Measurements from ENCODE around the gene SREBF1. TPM values are rescaled to one million over a fixed set of nuclear protein-coding genes. Genes with fewer than 3 reads are reported as not detected.

The SREBF1 gene
- total and polyA plus RNA-seq, 2 of the 8 experiments (the other 6 are each of a cell fraction or from before 2014, with no cell fraction given): 28.6 to 70.8 TPM

GRCh38 chr17:17804007-17804406, 32.8 kb downstream of the SREBF1 start:
- Histone ChIP-seq H3K23ac (ENCODE audit: insufficient read length) (no peak overlapping the region), H2AFZ (ENCODE audit: low read length) (no peak overlapping the region), H2BK12ac (ENCODE audit: low read depth, low read length) (no peak overlapping the region), H2BK120ac (replicated peaks; ENCODE audit: low read depth, low read length) (no peak overlapping the region), H4K20me1 (replicated peaks in 1 of 2; ENCODE audit: control insufficient read depth in 1 of 2, insufficient read depth in 2 of 2, low read length in 2 of 2) (peaks cover 1 to 4% of the 10 kb centered on the region in 2 experiments), H3K56ac (replicated peaks; ENCODE audit: insufficient read length, low read depth, low read length) (no peak overlapping the region), H4K5ac (ENCODE audit: insufficient read length, low read depth, low read length) (no peak overlapping the region), H4K91ac (replicated peaks; ENCODE audit: insufficient read length, low read length) (no peak overlapping the region), H2BK20ac (ENCODE audit: low read length) (no peak overlapping the region), H3K27me3 (replicated peaks in 1 of 4; ENCODE audit: control insufficient read depth in 3 of 4, extremely low read depth in 1 of 4, insufficient read depth in 3 of 4, low read length in 3 of 4) (peaks cover 5 to 8% (median 7%) of the 10 kb centered on the region in 4 experiments), H3K18ac (ENCODE audit: extremely low read depth, low read length) (no peak overlapping the region), H3K4ac (replicated peaks; ENCODE audit: insufficient read length, low read depth, low read length) (no peak overlapping the region), H3K4me3 (ENCODE audit: extremely low read depth in 1 of 4, insufficient read depth in 2 of 4, low read depth in 3 of 4, low read length in 4 of 4) (no peak overlapping the region), H3K27ac (ENCODE audit: low read depth, low read length) (no peak overlapping the region), H4K8ac (ENCODE audit: extremely low read depth, insufficient read depth, low read length) (no peak overlapping the region), H3K4me1 (replicated peaks in 1 of 4; ENCODE audit: control insufficient read depth in 3 of 4, insufficient read depth in 4 of 4, low read length in 3 of 4) (peaks cover 0 to 12% (median under 1%) of the 10 kb centered on the region in 4 experiments; a peak in 3 of 7 replicates), H3K9me3 (ENCODE audit: insufficient read depth in 2 of 2, low read depth in 1 of 2, low read length in 1 of 2) (no peaks in the 10 kb centered on the region), H3K9ac (replicated peaks in 1 of 4; ENCODE audit: extremely low read depth in 1 of 4, low read depth in 3 of 4, low read length in 3 of 4) (no peak overlapping the region), H3K36me3 (ENCODE audit: control insufficient read depth in 2 of 4, insufficient read depth in 4 of 4, low read length in 3 of 4) (no peaks in the 10 kb centered on the region), H3K14ac (ENCODE audit: insufficient read length) (no peak overlapping the region), H3K4me2 (ENCODE audit: insufficient read depth in 1 of 2, low read depth in 2 of 2, low read length in 2 of 2) (no peak overlapping the region), H3K23me2 (ENCODE audit: low read depth, low read length) (no peaks in the 10 kb centered on the region), H2BK15ac (ENCODE audit: low read length) (no peak overlapping the region), H2BK5ac (ENCODE audit: low read depth, low read length) (no peak overlapping the region), H3K79me2 (ENCODE audit: control insufficient read depth in 1 of 2, insufficient read depth in 2 of 2, low read length in 2 of 2) (no peaks in the 10 kb centered on the region), H3K79me1 (ENCODE audit: low read depth, low read length) (no peaks in the 10 kb centered on the region), H2AK5ac (ENCODE audit: low read depth, low read length) (no peak overlapping the region)
- DNase-seq (ENCODE audit: low read depth in 1 of 2, low spot score in 2 of 2) (no peak), FAIRE-seq (no peak)
- TF ChIP-seq EGR1 (IDR thresholded peaks at IDR 0.05; ENCODE audit: borderline replicate concordance, low read depth, low read length): no peak
- no peak for TF ChIP-seq CBX5 (IDR thresholded peaks at IDR 0.05; ENCODE audit: low read depth, low read length)
- ChIA-PET POLR2A (ENCODE audit: partially characterized antibody) (no interaction called here), CTCF (ENCODE audit: partially characterized antibody) (interaction anchor here (0.9 to 2.5 kb wide), 5 partner anchors 9 to 115 kb away, joined by 3 to 8 read pairs (median 4); no protein-coding TSS in a partner anchor)
- WGBS, 2 experiments (ENCODE audit: extremely low coverage in 1 of 2, insufficient coverage in 1 of 2, insufficient read length in 1 of 2, insufficient replicate concordance in 2 of 2, low coverage in 1 of 2, low lambda C conversion rate in 2 of 2, missing lambda C conversion rate in 1 of 2): 81% methylated on average over 3 of the region's 3 CpGs; no CpG with 5 or more reads in 1 of the 2 experiments
